TTC549 (cell line): ENCODE measurements around the gene PDE2A.

ENCODE experiments used
- FAIRE-seq: peaks from 2 replicates; lab custom pipeline; 2012; peaks lifted over from hg19 to GRCh38; lab: Jason Lieb, UNC

Gene PDE2A

GRCh38 chr11:72588421-72589410, 85.5 kb downstream of the PDE2A start:
- no peak for FAIRE-seq

DNA sequence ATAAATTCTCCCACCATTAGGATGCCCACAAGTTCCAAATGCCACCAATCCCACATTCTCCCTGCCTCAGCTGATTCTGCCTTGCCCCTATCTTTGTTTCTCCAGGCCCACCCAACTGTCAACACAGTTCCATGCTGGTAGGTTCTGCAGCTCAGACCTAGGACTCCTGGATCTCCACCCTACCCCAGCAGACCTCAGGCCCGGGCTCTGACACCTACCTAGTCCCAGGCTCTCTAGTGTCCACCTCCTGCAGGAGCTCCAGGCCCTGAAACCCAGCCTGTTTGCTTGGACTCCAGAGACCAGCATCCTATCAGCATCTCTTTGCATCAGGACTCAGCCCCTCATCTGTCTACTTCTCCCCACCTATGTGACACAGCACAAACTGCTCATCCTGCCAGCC, 86.5 kb downstream of the PDE2A start:
- no peak for FAIRE-seq

- no peak for FAIRE-seq
Measured at GRCh38 chr11:72586321-72587090, 87.7 kb downstream of the PDE2A start.

DNA sequence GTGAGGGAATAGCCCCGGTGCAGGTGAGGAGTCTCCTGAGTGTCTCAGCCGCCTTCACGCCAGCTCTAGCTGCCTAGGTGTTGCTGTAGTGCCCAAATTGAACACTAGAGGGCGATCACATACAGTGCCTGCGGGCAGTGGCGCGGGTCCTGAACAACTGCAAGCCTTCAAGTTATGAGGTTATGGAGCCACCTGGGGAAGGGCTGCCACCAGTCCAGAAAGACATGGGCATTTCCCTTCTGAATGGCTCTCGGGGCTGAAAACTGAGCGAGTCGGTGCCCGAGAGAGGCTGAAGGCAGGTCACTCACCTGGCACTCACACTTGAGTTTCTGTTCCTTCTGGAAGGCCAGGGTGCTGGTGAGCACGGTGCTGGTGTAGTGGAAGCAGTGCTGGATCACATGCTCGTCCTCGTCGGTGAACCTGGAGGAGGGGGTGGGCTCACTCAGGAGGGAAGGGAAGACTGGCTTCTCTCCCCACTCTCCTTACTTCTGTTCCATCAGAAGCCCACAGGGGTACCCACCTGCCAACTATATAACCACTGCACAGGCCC, 88.4 kb downstream of the PDE2A start:
- FAIRE-seq: no peak

- no peak for FAIRE-seq
Measured at GRCh38 chr11:72584939-72585597, 89.2 kb downstream of the PDE2A start.

- no peak for FAIRE-seq
Measured at GRCh38 chr11:72584293-72584938, 89.8 kb downstream of the PDE2A start.

- FAIRE-seq: no peak
Measured at GRCh38 chr11:72583616-72584292, 90.5 kb downstream of the PDE2A start.

GRCh38 chr11:72583177-72583553, 91.1 kb downstream of the PDE2A start:
- no peak for FAIRE-seq

- FAIRE-seq: no peak
Measured at GRCh38 chr11:72582206-72583176, 91.7 kb downstream of the PDE2A start.

DNA sequence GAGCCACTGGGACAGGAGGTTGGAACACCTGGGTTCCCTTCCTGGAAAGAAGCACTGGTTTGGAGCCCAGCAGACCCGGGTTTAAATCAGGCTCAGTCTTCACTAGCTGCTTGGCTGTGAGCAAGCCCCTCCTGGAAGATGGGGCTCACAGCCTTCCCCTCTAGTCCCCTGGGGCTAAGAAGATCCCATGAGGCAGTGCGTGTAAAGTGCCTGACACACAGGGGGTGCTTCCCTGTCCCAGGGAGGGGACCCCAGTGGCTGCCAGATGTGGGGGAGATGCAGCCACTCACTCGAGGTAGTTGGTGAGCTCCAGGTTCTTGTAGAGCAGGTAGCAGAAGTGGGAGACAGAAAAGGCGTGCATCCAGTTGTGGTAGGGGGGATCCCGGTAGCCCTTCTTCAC, 93.2 kb downstream of the PDE2A start:
- no peak for FAIRE-seq

DNA sequence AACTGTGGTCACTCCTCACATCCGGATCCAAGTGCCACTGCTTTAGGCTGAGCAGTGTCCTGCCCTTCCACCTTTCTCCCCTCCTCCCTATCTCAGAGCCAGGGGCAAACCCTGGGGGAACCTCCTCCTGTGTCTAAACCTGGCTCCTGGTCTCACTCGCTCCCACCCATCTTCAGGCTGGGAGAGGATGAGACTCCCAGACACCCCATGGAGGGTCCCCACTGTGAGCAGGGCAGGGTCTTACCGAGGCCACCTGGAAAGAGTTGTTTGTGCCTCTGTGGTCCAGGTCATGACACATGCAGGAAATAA, 93.6 kb downstream of the PDE2A start:
- no peak for FAIRE-seq

GRCh38 chr11:72579816-72580641, 94.2 kb downstream of the PDE2A start:
- FAIRE-seq: no peak

DNA sequence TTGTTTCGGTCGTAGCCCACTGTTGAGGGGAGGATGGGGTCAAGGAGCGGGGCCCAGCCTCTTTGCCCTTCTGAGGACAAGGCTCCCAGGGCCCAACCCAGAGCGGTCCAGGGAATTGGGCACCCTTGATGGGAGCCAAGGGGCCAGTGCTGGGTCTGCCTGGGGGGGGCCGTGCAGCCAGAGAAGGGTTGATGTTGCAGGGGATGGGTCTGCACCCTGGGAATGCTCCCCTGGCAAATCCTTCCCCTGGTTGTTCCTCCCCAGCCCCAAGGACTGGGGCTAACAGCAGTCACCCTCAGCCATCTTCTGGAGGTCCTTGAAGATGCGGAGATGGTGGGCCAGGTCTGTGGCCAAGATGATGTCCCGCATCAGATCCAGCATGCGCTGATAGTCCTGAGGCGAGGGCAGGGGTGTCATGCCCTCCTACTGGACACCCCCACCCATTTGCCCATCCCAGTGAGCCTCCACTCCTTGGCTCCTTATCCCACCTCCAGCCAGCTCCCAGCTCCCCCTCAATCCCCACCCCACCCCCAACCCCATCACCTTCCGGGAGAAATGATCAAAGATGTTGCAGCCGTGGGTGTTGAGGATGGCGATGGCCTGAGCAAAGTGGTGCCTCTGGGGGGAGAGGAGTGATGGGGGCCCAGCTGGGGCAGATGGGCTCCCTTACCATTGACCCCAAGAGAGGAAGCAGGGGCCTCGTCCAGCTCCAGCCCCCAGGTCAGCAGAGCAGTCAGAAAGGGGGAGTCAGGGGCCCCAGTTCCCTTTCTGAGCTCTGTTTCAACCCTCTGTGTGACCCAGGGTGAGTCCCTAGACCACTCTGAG, 95.0 kb downstream of the PDE2A start:
- FAIRE-seq: no peak

DNA sequence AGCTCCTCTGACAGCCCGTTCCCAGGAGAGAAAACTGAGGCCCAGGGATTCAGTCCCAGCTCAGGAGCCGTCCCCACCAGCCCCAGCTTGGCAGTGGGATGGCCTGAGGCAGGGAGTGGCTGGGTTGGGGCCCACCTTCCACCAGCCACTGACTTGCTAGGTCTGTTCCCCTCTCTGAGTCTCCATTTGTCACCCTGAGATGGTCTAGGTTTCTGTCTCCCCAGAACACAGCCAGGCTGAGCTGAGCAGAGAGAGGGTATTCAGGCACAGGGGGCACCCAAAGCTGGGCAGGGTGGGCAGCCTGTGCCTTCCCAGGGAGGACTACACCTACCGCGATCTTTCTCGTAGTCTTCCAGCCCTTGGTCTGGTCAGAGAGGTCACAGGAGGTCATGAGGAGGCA, 95.7 kb downstream of the PDE2A start:
- no peak for FAIRE-seq

DNA sequence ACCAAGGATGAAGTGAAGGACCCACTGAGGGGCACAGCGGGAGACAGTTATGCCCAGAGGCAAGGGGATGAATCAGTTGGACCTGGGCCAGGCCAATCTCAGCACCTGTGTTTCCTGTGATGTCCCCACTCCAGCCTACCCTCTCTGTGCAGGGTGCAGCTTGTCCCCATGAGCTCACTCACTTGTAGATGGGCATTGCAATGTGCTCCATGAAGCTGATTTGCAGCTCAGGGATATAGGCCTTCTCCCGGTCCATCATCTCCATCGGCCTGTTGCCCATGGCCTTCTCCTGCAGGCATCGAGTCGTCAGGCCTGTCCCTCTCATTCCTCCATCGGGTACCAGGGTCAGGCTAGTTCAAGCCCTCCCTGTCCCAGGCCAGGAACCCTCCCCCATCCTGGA, 96.2 kb downstream of the PDE2A start:
- no peak for FAIRE-seq

- no peak for FAIRE-seq
Measured at GRCh38 chr11:72577271-72577721, 96.9 kb downstream of the PDE2A start.

- FAIRE-seq: no peak
Measured at GRCh38 chr11:72576661-72577060, 97.6 kb downstream of the PDE2A start.

- FAIRE-seq: no peak
Measured at GRCh38 chr11:72576243-72576595, 98.0 kb downstream of the PDE2A start.
